ENCODE measurements around the gene RCOR2. TPM values are rescaled to one million over a fixed set of nuclear protein-coding genes. Genes with fewer than 3 reads are reported as not detected.

The RCOR2 gene
- total and polyA plus RNA-seq, 2 donors (not counting 1 experiment from before 2014, with no cell fraction given), result 1.8 to 5.6 TPM

DNA sequence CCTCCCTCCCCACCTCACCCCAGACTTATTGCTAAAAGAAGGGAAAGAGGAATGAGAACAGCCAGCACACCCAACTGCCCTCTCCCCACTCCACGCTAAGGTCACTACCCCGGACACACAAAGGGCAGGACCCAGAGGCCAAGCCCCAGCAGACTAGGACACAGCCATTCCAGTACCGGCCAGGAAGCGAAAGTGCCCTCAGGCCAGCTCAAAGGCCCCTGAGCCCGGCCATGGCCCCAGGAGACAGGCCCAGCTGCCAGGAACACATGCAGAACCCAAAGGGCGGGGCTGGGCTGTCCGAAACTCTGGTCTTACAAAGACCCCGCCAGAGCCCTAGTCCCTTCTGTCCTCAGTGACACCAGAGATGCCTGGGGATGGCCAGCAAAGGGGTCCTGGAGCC, 5.5 kb downstream of the RCOR2 start:
- no peaks in the 10 kb centered on the region for H3K27me3 ChIP-seq (ENCODE audit: control insufficient read depth, insufficient read depth, low read length)
- TF ChIP-seq, protein P1, sequence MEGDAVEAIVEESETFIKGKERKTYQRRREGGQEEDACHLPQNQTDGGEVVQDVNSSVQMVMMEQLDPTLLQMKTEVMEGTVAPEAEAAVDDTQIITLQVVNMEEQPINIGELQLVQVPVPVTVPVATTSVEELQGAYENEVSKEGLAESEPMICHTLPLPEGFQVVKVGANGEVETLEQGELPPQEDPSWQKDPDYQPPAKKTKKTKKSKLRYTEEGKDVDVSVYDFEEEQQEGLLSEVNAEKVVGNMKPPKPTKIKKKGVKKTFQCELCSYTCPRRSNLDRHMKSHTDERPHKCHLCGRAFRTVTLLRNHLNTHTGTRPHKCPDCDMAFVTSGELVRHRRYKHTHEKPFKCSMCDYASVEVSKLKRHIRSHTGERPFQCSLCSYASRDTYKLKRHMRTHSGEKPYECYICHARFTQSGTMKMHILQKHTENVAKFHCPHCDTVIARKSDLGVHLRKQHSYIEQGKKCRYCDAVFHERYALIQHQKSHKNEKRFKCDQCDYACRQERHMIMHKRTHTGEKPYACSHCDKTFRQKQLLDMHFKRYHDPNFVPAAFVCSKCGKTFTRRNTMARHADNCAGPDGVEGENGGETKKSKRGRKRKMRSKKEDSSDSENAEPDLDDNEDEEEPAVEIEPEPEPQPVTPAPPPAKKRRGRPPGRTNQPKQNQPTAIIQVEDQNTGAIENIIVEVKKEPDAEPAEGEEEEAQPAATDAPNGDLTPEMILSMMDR (conservative IDR thresholded peaks at IDR 0.05 in 1 of 2, IDR thresholded peaks at IDR 0.05 in 1 of 2; ENCODE audit: low read depth in 1 of 2, low read length in 2 of 2), result no peak
- TF ChIP-seq EZH2 (IDR thresholded peaks at IDR 0.05; ENCODE audit: low read length, missing control alignments), result no peak
- H3K79me2 ChIP-seq (ENCODE audit: control insufficient read depth, insufficient read depth, low read length), result no peaks in the 10 kb centered on the region
- H3K4me1 ChIP-seq (ENCODE audit: control insufficient read depth, extremely low read depth, insufficient read depth, low read length), result peaks cover 3% of the 10 kb centered on the region
- H4K20me1 ChIP-seq (ENCODE audit: control insufficient read depth, extremely low read depth, insufficient read depth, low read length), result no peaks in the 10 kb centered on the region
- H3K4me3 ChIP-seq (replicated peaks in 1 of 4; ENCODE audit: control extremely low read depth in 1 of 4, insufficient read depth in 1 of 4, low read depth in 3 of 4, low read length in 4 of 4), result no peak overlapping the region
- H3K4me2 ChIP-seq (ENCODE audit: extremely low read depth, insufficient read depth, low read length), result no peak overlapping the region
- H3K9me3 ChIP-seq (ENCODE audit: control insufficient read depth, insufficient read depth, low read depth, low read length), result no peaks in the 10 kb centered on the region
- H2AFZ ChIP-seq (ENCODE audit: low read length), result no peak overlapping the region
- H3K36me3 ChIP-seq (ENCODE audit: control insufficient read depth, insufficient read depth, low read length), result peaks cover 9% of the 10 kb centered on the region
- DNase-seq (ENCODE audit: low read depth in 2 of 2), result no peak
- H3K27ac ChIP-seq (ENCODE audit: insufficient read depth, low read length), result no peak overlapping the region
- no peak overlapping the region for H3K9ac ChIP-seq (ENCODE audit: insufficient read depth, low read length)

GRCh38 chr11:63910675-63911074, 6.3 kb downstream of the RCOR2 start:
- Histone ChIP-seq H3K4me2 (ENCODE audit: extremely low read depth, insufficient read depth, low read length) (no peak overlapping the region), H3K9ac (ENCODE audit: insufficient read depth, low read length) (no peak overlapping the region), H3K4me3 (replicated peaks in 1 of 4; ENCODE audit: control extremely low read depth in 1 of 4, insufficient read depth in 1 of 4, low read depth in 3 of 4, low read length in 4 of 4) (no peak overlapping the region), H3K36me3 (ENCODE audit: control insufficient read depth, insufficient read depth, low read length) (peaks cover 11% of the 10 kb centered on the region), H4K20me1 (ENCODE audit: control insufficient read depth, extremely low read depth, insufficient read depth, low read length) (no peaks in the 10 kb centered on the region), H3K27me3 (ENCODE audit: control insufficient read depth, insufficient read depth, low read length) (no peaks in the 10 kb centered on the region), H3K27ac (ENCODE audit: insufficient read depth, low read length) (no peak overlapping the region), H3K9me3 (ENCODE audit: control insufficient read depth, insufficient read depth, low read depth, low read length) (no peaks in the 10 kb centered on the region), H3K4me1 (ENCODE audit: control insufficient read depth, extremely low read depth, insufficient read depth, low read length) (peaks cover 3% of the 10 kb centered on the region), H3K79me2 (ENCODE audit: control insufficient read depth, insufficient read depth, low read length) (no peaks in the 10 kb centered on the region), H2AFZ (ENCODE audit: low read length) (no peak overlapping the region)
- no peak for TF ChIP-seq EZH2 (IDR thresholded peaks at IDR 0.05; ENCODE audit: low read length, missing control alignments)
- TF ChIP-seq, protein P1 (conservative IDR thresholded peaks at IDR 0.05 in 1 of 2, IDR thresholded peaks at IDR 0.05 in 1 of 2; ENCODE audit: low read depth in 1 of 2, low read length in 2 of 2), result no peak
- DNase-seq (ENCODE audit: low read depth in 2 of 2), result no peak

GRCh38 chr11:63909591-63910506, 7.1 kb downstream of the RCOR2 start:
- Histone ChIP-seq H3K27me3 (ENCODE audit: control insufficient read depth, insufficient read depth, low read length) (no peaks in the 10 kb centered on the region), H3K4me1 (ENCODE audit: control insufficient read depth, extremely low read depth, insufficient read depth, low read length) (peaks cover 3% of the 10 kb centered on the region), H2AFZ (ENCODE audit: low read length) (no peak overlapping the region), H3K27ac (ENCODE audit: insufficient read depth, low read length) (no peak overlapping the region), H3K9ac (ENCODE audit: insufficient read depth, low read length) (no peak overlapping the region), H3K9me3 (ENCODE audit: control insufficient read depth, insufficient read depth, low read depth, low read length) (no peaks in the 10 kb centered on the region), H3K4me2 (ENCODE audit: extremely low read depth, insufficient read depth, low read length) (no peak overlapping the region), H3K79me2 (ENCODE audit: control insufficient read depth, insufficient read depth, low read length) (no peaks in the 10 kb centered on the region), H3K4me3 (replicated peaks in 1 of 4; ENCODE audit: control extremely low read depth in 1 of 4, insufficient read depth in 1 of 4, low read depth in 3 of 4, low read length in 4 of 4) (no peak overlapping the region), H4K20me1 (ENCODE audit: control insufficient read depth, extremely low read depth, insufficient read depth, low read length) (no peaks in the 10 kb centered on the region), H3K36me3 (ENCODE audit: control insufficient read depth, insufficient read depth, low read length) (peaks cover 11% of the 10 kb centered on the region)
- TF ChIP-seq, protein P1 (conservative IDR thresholded peaks at IDR 0.05 in 1 of 2, IDR thresholded peaks at IDR 0.05 in 1 of 2; ENCODE audit: low read depth in 1 of 2, low read length in 2 of 2), result no peak
- no peak for TF ChIP-seq EZH2 (IDR thresholded peaks at IDR 0.05; ENCODE audit: low read length, missing control alignments)
- peak in 1 of 2 donors; percentile 30 for DNase-seq (ENCODE audit: low read depth in 2 of 2)
